ENCODE data around the gene RPS19. TPM values are rescaled to one million over a fixed set of nuclear protein-coding genes. Genes with fewer than 3 reads are reported as not detected.
"Not testable (repeated sequence)": the region's sequence is repeated elsewhere in the genome, so short reads cannot be mapped to it uniquely, and the experiment has no call there.

The RPS19 gene
- total and polyA plus RNA-seq, 10 donors = 744 to 8,491 (median 1,984) TPM

DNA sequence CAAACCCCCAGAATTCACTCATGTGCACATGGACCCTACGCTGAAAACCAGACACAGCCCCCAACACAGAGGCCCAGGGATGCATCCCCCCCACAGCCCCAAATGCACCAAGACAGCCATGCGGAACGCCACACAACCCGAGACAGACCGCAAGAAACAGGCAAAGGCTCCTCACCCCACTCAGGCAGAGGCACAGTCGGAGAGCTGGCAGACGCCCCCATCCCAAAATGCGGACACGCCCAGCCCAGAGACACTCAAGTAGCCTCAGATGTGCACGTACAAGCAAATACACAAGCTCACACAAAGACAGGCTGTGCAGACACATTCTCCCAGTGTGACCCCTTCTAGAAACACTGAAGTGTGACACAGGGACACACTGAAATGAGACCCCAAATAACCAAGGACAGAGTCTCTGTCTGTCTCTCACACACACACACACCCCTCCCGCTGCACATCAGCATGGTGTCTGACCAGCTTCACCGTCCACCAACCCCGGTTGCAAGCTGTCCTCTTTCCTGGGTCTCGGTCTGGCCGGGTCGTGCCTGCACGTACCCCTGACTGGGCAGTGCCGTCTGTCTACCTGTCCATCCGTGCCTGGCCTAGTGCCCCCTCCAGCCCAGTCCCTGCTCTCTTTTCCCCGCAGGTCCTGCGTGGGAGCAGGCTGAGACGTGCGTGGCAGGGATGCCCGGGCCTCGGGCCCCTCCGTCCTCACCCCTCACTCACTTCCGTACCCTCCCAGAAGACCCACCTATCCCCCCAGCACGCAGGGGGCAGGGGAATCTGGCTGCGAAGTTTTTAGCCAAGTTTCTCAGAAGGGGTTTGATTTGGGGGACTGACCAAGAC is 52.1 kb downstream of the RPS19 start:
- peaks cover 0 to 63% (median 30%) of the 10 kb centered on the region in 6 donors for H3K4me1 ChIP-seq
- no peak overlapping the region for H3K4me3 ChIP-seq
- no peak for DNase-seq
- TF ChIP-seq, protein P1, sequence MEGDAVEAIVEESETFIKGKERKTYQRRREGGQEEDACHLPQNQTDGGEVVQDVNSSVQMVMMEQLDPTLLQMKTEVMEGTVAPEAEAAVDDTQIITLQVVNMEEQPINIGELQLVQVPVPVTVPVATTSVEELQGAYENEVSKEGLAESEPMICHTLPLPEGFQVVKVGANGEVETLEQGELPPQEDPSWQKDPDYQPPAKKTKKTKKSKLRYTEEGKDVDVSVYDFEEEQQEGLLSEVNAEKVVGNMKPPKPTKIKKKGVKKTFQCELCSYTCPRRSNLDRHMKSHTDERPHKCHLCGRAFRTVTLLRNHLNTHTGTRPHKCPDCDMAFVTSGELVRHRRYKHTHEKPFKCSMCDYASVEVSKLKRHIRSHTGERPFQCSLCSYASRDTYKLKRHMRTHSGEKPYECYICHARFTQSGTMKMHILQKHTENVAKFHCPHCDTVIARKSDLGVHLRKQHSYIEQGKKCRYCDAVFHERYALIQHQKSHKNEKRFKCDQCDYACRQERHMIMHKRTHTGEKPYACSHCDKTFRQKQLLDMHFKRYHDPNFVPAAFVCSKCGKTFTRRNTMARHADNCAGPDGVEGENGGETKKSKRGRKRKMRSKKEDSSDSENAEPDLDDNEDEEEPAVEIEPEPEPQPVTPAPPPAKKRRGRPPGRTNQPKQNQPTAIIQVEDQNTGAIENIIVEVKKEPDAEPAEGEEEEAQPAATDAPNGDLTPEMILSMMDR (IDR thresholded peaks at IDR 0.05 in 8 of 11, conservative IDR thresholded peaks at IDR 0.05 in 3 of 11) = no peak
- peak; percentile 38 to 77 (median 40) for TF ChIP-seq POLR2AphosphoS5 (IDR thresholded peaks at IDR 0.05)
- 17 to 28% (median 21%) methylated on average over 23 to 29 of the region's 29 CpGs for WGBS, 5 donors
- H3K27ac ChIP-seq = no peak overlapping the region
- intact Hi-C loops (cut with DNase I; ENCODE audit: low total_unique reads) = no loop called here
- no peaks in the 10 kb centered on the region for H3K9me3 ChIP-seq
- H3K27me3 ChIP-seq (replicated peaks in 1 of 7) = peaks cover 3 to 60% (median 46%) of the 10 kb centered on the region in 7 donors
- peaks cover 0 to 15% (median 11%) of the 10 kb centered on the region in 6 donors for H3K36me3 ChIP-seq

GRCh38 chr19:41912899-41913537 is 53.0 kb downstream of the RPS19 start:
- TF ChIP-seq, protein P1 (IDR thresholded peaks at IDR 0.05 in 8 of 11, conservative IDR thresholded peaks at IDR 0.05 in 3 of 11) = no peak
- peak in 1 of 3 donors; percentile 6 for TF ChIP-seq POLR2AphosphoS5 (IDR thresholded peaks at IDR 0.05)
- Histone ChIP-seq H3K4me3 (no peak overlapping the region), H3K27me3 (replicated peaks in 1 of 7) (peaks cover 3 to 69% (median 55%) of the 10 kb centered on the region in 7 donors), H3K4me1 (peaks cover 0 to 63% (median 30%) of the 10 kb centered on the region in 6 donors), H3K36me3 (peaks cover 0 to 6% (median 3%) of the 10 kb centered on the region in 6 donors), H3K9me3 (no peaks in the 10 kb centered on the region), H3K27ac (no peak overlapping the region)
- WGBS, 5 donors = 2 to 4% (median 3%) methylated on average over 39 to 51 of the region's 51 CpGs
- intact Hi-C loops (cut with DNase I; ENCODE audit: low total_unique reads) = no loop called here
- DNase-seq = no peak

DNA sequence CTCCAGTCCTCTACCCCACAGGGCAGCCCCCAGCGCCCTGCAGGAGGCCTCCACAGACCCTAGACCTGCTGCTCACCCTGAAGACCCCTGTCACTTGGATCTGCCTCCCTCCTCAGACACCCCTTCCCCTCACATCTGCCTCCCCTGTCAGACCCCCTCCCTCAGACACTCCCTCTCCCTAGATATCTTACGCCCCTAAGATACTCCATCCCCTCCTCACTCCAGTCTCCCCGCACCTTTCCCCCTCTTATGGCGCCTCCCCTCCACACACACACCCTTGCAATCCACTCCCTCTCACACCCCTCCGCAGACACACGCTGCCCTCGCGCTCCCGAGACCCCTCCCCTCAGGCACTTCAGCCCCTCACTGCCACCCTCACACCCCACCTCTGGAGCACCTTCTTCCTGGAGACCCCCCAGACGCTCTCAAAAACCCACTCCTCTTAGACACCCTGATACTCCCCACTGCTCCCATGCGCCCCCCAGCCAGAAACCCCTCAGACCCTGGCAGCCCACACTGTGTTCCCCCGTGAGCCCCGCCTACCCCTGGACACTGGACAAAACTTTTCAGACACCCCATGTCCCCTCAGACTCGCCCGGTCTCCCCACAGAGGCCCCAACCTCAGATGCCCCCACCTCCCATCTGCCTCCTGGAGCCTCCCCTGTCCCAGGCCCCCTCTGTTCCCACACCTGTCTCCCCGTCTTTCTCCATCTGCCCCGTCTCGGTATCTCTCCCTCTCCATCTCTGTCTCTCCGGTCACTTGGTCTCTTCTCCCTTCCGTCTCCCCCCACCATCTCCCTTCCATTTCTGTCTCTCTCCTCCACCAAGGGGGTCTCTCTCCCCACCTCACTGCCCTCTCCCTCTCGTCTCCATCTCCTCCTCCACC is 53.7 kb downstream of the RPS19 start:
- Histone ChIP-seq H3K4me1 (peaks cover 0 to 63% (median 30%) of the 10 kb centered on the region in 6 donors), H3K36me3 (no peaks in the 10 kb centered on the region), H3K27ac (no peak overlapping the region), H3K4me3 (no peak overlapping the region), H3K9me3 (no peaks in the 10 kb centered on the region), H3K27me3 (replicated peaks in 1 of 7) (peaks cover 3 to 74% (median 56%) of the 10 kb centered on the region in 7 donors)
- intact Hi-C loops (cut with DNase I; ENCODE audit: low total_unique reads) = no loop called here
- WGBS, 5 donors = 11 to 15% (median 12%) methylated on average over 21 of the region's 21 CpGs
- no peak for DNase-seq
- TF ChIP-seq, protein P1 (IDR thresholded peaks at IDR 0.05 in 8 of 11, conservative IDR thresholded peaks at IDR 0.05 in 3 of 11) = no peak
- TF ChIP-seq POLR2AphosphoS5 (IDR thresholded peaks at IDR 0.05) = no peak
- TF ChIP-seq POLR2A (IDR thresholded peaks at IDR 0.05) = no peak

GRCh38 chr19:41914424-41914834 is 54.4 kb downstream of the RPS19 start:
- peaks cover 0 to 63% (median 30%) of the 10 kb centered on the region in 6 donors for H3K4me1 ChIP-seq
- intact Hi-C loops (cut with DNase I; ENCODE audit: low total_unique reads); H3K27ac ChIP-seq; DNase-seq; H3K4me3 ChIP-seq; H3K9me3 ChIP-seq; H3K36me3 ChIP-seq: not testable (repeated sequence)
- WGBS, 5 donors = 2 to 19% (median 9%) methylated on average over 2 to 5 of the region's 5 CpGs
- H3K27me3 ChIP-seq (replicated peaks in 1 of 7) = peaks cover 3 to 74% (median 56%) of the 10 kb centered on the region in 7 donors

Data from spleen (tissue), 11 donors.